SU-DHL-6 (cell line): ENCODE measurements around the gene SEMA5A.

Source experiments
- H2AFZ ChIP-seq: fragments of 200-600 bp; sonication (generic); 2 replicates; pipeline ENCODE4 v1.6.1; 2014; ENCODE audit warnings: low read depth, mild to moderate bottlenecking, moderate library complexity, mixed read lengths, antibody characterized with exemption, low read length; ENCODE audit not compliant: severe bottlenecking
- H3F3A ChIP-seq: fragments of 200-600 bp; shearing (Covaris generic); 2 replicates; pipeline ENCODE4 v1.6.0; 2016; ENCODE audit warnings: antibody characterized with exemption, mild to moderate bottlenecking; ENCODE audit not compliant: insufficient read depth
- H3K27ac ChIP-seq: fragments of 200-600 bp; sonication (generic); 2 replicates; pipeline ENCODE4 v1.5.1; 2016; ENCODE audit warnings: low read depth, mild to moderate bottlenecking, low read length, moderate library complexity, mixed read lengths
- H3K27me3 ChIP-seq: fragments of 200-600 bp; sonication (generic), shearing (Covaris generic); 2 replicates; pipeline ENCODE4 v1.6.0; 2014; ENCODE audit warnings: mild to moderate bottlenecking, low read length
- H3K36me3 ChIP-seq: fragments of 200-600 bp; sonication (generic); 2 replicates; pipeline ENCODE4 v1.6.1; 2014; ENCODE audit warnings: mild to moderate bottlenecking, low read length, mixed read lengths
- H3K4me2 ChIP-seq: fragments of 300-600, 200-600 bp; shearing (Covaris generic), sonication (generic); 2 replicates; pipeline ENCODE4 v1.6.0; 2014; ENCODE audit warnings: low read length, low read depth, mild to moderate bottlenecking; ENCODE audit not compliant: poor library complexity, severe bottlenecking
- H3K4me3 ChIP-seq: fragments of 200-600 bp; sonication (generic); 2 replicates; pipeline ENCODE4 v1.5.1; 2014; ENCODE audit warnings: antibody characterized with exemption, low read length, mild to moderate bottlenecking, mixed read lengths; ENCODE audit not compliant: insufficient read depth, poor library complexity, severe bottlenecking
- H3K79me2 ChIP-seq: fragments of 200-600 bp; sonication (generic); 2 replicates; pipeline ENCODE4 v1.6.1; 2014; ENCODE audit warnings: mild to moderate bottlenecking, low read length, moderate library complexity; ENCODE audit not compliant: insufficient read depth
- H3K9ac ChIP-seq: fragments of 200-600 bp; sonication (generic); 2 replicates; pipeline ENCODE4 v1.7.0; 2014; ENCODE audit warnings: mild to moderate bottlenecking, low read length
- H3K9me2 ChIP-seq: fragments of 200-600 bp; sonication (generic); replicated peaks from 2 replicates; pipeline ENCODE4 v1.6.1; 2014; ENCODE audit warnings: low read length; ENCODE audit not compliant: insufficient read depth
- H3K9me3 ChIP-seq: fragments of 200-600 bp; sonication (generic); 2 replicates; pipeline ENCODE4 v1.6.1; 2014; ENCODE audit warnings: low read length, mixed read lengths; ENCODE audit not compliant: insufficient read depth
- H4K20me1 ChIP-seq: fragments of 200-600 bp; sonication (generic); 2 replicates; pipeline ENCODE4 v1.6.1; 2014; ENCODE audit warnings: low read depth, mild to moderate bottlenecking, antibody characterized with exemption, low read length, moderate library complexity, mixed read lengths
- CTCF ChIP-seq: fragments of 200-600 bp; sonication (generic); IDR thresholded peaks from one replicate; pipeline ENCODE4 v1.5.1; 2017; ENCODE audit warnings: antibody characterized with exemption, mild to moderate bottlenecking, low read length, moderate library complexity; ENCODE audit not compliant: insufficient read depth, poor library complexity, severe bottlenecking
- EZH2phosphoT487 ChIP-seq: fragments of 200-600 bp; sonication (generic), shearing (Covaris generic); conservative IDR thresholded peaks from 2 replicates; pipeline ENCODE4 v1.6.1; 2018; ENCODE audit warnings: mild to moderate bottlenecking, antibody characterized with exemption, low read length, moderate library complexity, mixed read lengths

Gene SEMA5A

GRCh38 chr5:9439531-9440292 is 106.2 kb downstream of the SEMA5A start:
- Histone ChIP-seq H3K27me3 (no peaks in the 10 kb centered on the region), H3F3A (no peaks in the 10 kb centered on the region), H2AFZ (no peak overlapping the region), H3K4me2 (no peak overlapping the region), H4K20me1 (no peaks in the 10 kb centered on the region), H3K9me3 (no peaks in the 10 kb centered on the region), H3K4me3 (no peak overlapping the region), H3K9me2 (no peaks in the 10 kb centered on the region), H3K36me3 (no peaks in the 10 kb centered on the region), H3K79me2 (no peaks in the 10 kb centered on the region), H3K9ac (no peak overlapping the region), H3K27ac (no peak overlapping the region)
- TF ChIP-seq EZH2phosphoT487 (no peak), CTCF (no peak)

GRCh38 chr5:9438596-9439354 is 107.1 kb downstream of the SEMA5A start:
- no peaks in the 10 kb centered on the region for H3K36me3 ChIP-seq
- H3K27me3 ChIP-seq = no peaks in the 10 kb centered on the region
- TF ChIP-seq CTCF (no peak), EZH2phosphoT487 (no peak)
- no peaks in the 10 kb centered on the region for H3K9me3 ChIP-seq
- H3K9me2 ChIP-seq = no peaks in the 10 kb centered on the region
- no peak overlapping the region for H2AFZ ChIP-seq
- no peak overlapping the region for H3K4me3 ChIP-seq
- no peak overlapping the region for H3K27ac ChIP-seq
- H3K9ac ChIP-seq = no peak overlapping the region
- no peaks in the 10 kb centered on the region for H3F3A ChIP-seq
- H4K20me1 ChIP-seq = no peaks in the 10 kb centered on the region
- no peaks in the 10 kb centered on the region for H3K79me2 ChIP-seq
- H3K4me2 ChIP-seq = no peak overlapping the region

DNA sequence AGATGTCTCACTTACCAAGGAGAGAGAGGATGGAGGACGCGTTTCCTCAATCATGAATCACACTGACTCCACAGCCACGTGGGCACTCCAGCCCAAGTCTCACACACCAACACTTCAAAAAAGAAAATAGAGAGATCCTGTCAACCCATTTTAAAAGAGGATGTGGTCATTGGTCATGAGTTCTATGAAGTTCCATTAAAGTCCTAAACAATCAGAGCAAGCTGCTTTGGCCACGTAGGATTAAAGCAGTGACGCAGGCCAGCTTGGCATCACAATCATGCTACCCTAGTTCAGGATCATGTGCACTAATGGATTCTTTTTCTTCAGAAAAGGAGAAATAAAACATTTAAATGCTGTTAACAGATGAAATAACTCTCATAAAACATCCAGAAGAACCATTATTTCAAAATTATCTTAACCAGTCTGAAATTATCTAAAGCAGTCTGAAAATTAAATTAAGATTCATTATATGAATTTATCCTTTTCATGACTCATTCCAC is 108.1 kb downstream of the SEMA5A start:
- Histone ChIP-seq H3K27me3 (no peaks in the 10 kb centered on the region), H3K9me3 (no peaks in the 10 kb centered on the region), H3K79me2 (no peaks in the 10 kb centered on the region), H3K36me3 (no peaks in the 10 kb centered on the region), H2AFZ (no peak overlapping the region), H3K4me2 (no peak overlapping the region), H3K9ac (no peak overlapping the region), H4K20me1 (no peaks in the 10 kb centered on the region), H3K9me2 (no peaks in the 10 kb centered on the region), H3K27ac (no peak overlapping the region), H3K4me3 (no peak overlapping the region), H3F3A (no peaks in the 10 kb centered on the region)
- TF ChIP-seq EZH2phosphoT487 = no peak
- TF ChIP-seq CTCF = no peak
